NCI-H2081 treated with DMSO at 0.1 percent for 48 hours (cell line): Measurements from ENCODE around the gene DPY19L2.
"Not testable (repeated sequence)": the region's sequence is repeated elsewhere in the genome, so short reads cannot be mapped to it uniquely, and the experiment has no call there.

Source experiments
- DNase-seq: peaks from one replicate; lab custom pipeline; 2025; lab: John Stamatoyannopoulos, UW

The DPY19L2 gene

DNA sequence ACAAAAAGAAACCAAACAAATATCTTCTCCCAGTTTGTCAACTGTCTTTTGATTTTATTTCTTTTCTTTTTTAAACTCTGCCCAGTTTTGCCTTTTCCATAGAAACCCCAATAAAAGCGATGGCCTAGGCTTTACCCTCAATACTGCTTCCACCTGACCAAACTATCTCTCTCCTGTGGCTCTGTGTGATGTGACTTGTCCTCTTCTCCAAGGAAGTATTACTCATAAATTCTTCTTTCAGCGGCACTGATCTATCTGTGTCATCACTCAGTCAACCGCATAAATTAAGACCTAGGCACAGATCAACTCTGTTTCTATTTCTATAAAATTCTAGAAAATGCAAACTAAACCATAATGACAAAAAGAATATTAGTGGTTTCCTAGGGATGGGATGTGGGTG is 9.8 kb downstream of the DPY19L2 start:
- DNase-seq, result not testable (repeated sequence)

DNA sequence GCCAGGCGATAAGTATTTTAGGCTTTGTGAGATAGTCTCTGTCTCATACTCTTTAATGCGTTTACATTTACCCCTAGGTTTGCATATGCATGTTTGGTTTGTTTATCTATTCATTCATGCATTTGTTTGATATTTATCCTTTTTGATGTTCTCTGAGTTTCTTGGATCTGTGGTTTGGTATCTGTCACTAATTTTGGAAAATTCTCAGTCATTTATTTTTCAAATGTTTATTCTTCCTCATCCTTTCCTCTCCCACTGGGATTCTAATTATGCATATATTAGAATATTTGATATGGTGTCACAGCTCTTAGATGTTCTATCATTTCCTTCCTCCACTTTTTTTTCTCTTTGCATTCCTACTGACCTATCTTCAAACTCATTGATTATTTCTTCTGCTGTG is 11.9 kb downstream of the DPY19L2 start:
- DNase-seq, result not testable (repeated sequence)

DNA sequence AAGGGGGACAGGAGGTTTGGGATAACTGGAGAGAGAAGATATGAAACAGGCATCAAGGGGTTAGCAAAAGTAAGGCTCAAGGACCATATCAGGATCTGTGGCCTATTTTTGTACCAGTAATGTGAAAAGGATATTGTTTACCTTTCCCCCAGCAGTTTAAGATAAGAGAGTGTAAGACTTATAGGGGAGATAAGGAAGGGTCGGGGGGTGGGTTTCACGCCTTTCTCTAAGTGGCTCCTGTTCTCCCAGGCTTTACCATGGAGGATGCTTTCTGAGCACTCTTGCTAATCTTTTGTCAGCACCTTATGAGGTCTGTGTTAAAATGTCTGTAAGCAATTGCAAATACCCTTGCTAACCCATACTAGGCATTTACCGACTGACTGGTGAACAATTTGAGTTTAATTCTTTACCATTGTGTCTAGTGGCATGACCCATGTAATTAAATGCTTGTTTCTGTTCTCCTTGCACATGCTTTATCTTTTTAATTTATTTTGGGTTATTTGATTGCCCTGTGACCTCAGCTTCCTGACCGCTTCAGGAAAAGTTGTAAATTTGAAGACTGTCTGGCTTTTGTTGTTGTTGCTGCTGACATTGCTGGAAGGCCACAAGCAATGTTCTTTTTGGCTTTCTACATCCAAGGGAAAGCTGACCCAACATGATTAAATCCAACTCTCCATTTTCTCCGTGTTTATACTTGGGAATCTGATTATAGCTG is 12.6 kb downstream of the DPY19L2 start:
- not testable (repeated sequence) for DNase-seq

DNA sequence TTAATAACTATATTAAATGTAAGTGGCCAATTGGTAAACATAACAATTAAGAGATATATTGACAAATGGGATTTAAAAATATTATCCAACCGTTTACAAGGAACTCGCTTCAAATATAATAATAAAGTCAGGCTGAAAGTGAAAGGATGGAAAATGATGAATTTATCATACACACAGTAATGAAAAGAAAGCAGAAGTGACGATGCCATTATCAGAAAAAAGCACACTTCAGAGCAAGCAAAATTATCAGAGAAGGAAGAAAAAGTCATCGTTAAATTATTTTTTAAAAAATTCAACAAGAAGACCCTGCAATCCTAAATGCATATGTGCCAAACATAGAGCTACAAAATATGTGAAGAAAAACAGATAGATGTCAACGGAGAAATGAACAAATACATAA is 13.8 kb downstream of the DPY19L2 start:
- DNase-seq, result not testable (repeated sequence)

DNA sequence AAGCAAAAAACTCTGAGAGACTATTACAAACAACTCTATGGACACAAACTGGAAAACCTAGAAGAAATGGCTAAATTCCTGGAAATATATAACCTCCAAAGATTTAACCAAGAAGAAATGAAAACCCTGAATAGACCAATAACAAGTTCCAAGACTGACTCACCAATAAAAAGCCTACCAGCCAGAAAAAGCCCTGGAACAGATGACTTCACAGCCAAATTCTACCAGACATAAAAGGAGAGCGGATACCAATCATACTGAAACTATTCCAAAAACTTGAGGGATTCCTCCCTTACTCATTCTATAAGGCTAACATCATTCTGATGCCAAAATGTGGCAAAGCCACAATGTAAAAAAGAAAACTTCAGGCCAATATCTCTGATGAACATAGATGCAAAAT is 18.8 kb downstream of the DPY19L2 start:
- DNase-seq, result not testable (repeated sequence)

DNA sequence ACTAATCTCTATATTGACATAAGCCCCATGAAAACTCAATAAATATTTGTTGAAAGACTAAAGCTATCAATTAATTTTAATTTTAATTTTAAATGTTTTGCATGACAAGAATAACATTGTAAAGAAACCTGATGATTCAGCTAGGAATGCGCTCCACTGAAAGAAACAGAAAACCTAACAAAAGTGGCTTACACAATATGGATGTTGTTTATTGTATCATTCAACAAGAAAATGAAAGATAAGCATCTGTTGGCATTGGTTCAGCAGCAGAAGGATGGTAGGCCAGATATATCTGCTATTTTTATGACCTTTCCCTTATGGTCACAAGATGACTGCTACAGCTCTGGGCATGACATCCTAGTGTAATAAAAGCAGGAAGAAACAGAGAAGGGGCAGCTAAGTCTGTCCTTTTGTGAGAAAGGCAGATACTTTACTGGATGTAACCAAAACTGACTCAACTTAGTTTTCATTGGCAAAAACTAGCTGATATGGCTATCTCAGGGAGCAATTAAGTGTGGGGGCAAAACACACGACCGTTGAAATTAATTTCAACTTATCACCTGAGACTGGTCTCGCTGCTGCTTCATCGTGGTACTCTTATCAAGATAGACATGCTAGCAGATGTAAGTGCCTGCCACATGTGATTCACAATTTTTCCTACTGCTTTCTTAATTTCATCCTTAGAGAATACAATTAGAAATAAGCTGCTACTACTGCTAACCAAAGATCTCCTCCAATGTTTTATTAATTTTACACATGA is 24.7 kb downstream of the DPY19L2 start:
- DNase-seq, result not testable (repeated sequence)

DNA sequence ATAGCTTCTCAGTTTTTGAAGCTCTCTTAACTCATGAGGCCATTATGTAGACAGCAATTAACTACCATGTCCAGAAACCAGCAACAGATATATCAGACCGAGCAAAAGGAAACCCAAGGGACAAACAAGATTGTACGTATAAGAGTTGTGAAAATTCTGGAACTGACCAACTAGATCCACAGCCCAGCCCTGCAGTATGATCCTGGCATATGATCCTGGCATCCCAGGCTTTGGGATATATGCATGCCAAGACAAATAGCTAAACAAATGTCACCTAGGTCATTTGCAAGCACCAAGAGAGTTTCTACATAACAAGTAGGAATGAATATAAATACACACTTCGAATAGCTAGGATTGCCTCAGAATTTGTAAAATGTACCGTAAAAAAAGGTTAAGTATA is 44.0 kb downstream of the DPY19L2 start:
- DNase-seq, result not testable (repeated sequence)

DNA sequence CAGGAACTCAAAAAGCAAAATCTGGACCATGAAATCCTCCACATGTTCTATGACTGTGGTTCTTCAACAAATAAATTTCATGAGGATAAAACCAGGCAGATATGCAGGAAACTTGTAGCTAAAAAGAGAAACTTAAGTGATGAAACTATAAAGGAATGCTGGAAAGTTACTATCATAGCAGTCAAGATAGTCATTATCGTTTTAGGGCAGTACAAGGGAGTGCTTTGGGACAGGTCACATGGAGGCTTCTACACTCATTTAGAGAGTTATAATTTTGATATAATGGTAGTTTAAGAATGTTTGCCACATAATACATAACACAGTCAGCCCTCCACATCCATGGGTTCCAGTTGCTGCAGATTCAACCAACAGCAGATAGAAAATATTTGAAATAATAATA is 52.7 kb downstream of the DPY19L2 start:
- not testable (repeated sequence) for DNase-seq

DNA sequence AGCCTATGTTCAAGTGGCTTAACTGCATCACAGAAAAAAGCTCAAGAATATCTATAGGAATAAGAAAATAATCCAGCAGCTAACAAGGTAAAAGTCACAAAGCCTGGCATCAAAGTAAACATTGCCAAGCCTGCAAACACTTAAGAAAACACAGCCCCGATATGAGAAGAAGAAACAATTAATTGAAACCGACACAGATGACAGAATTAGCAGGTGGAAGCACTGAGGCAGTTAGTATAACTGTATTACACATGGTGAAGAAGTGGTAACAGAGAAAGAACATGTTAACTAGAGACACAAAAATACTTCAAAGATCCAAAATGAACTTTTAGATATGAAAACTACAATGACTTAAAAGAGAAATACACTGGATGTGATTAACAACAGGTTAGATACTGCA is 57.0 kb downstream of the DPY19L2 start:
- DNase-seq, result not testable (repeated sequence)

DNA sequence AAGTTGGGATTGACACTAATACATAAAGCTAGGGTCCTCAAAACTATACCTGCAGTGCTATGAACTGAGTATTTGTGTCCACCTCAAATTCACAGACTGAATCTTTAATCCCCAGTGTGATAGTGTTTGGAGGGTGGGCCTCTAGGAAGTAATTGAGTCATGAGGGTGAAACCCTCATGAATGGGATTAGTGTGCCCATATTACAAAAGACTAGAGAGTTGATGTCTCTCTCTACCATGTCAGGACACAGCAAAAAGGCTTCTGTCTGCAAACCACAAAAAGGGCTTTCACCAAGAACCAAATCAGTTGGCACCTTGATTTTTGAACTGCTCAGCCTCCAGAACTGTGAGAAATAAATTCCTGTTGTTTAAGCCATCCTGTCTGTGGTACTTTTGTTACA is 59.0 kb downstream of the DPY19L2 start:
- DNase-seq, result not testable (repeated sequence)

DNA sequence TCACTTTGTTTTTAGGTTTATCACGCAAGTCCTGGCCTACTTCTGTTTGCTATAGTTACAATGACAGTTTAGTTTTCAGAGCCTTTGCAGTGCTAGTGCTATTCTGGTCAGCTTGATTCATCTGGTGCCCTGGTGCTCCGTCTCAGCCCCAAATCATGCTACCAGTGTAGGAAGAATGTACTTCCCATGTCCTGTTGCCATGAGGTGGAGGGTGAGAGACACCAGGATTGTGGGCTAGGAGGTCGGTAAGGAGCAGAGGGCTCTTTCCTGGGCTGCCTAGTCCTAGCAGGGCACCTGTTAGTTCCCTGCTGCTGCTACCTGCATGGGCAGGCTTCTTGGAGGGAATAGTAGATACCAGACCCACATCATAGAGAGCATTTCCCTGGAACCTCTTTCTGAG is 63.3 kb downstream of the DPY19L2 start:
- not testable (repeated sequence) for DNase-seq

DNA sequence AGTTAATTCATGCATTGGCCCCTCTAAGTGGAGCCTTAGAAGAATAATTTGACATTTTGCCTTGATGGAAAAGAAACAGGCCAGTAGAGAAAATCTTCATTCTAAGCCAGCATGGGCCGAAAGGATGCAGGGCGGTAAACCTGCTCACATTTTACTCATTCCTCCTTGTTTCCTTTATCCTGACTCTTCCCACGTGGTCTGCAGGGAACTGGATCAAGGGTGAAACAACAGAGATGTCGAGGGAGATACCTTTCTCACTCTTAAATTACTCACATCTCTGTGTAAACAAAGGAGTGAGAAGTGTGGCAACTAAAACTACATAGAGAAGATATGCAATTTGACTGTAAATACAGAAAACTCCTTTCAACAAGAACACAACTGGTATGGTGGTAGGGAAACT is 73.5 kb downstream of the DPY19L2 start:
- DNase-seq, result not testable (repeated sequence)

DNA sequence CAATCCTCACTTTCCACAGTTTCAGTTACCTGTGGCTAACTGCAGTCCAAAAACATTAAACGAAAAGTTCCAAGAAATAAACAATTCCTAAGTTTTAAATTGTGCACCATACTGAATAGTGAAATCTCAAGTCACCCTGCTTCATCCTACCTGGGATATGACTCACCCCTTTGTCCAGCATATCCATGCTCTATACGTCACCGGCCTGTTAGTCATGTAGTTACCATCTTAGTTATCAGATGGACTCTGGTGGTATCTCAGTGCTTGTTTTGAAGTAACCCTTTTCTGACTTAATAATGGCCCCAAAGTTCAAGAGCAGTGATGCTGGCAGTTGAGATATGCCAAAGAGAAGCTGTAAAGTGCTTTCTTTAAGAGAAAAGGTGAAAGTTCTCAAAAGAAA is 83.9 kb downstream of the DPY19L2 start:
- DNase-seq, result not testable (repeated sequence)

DNA sequence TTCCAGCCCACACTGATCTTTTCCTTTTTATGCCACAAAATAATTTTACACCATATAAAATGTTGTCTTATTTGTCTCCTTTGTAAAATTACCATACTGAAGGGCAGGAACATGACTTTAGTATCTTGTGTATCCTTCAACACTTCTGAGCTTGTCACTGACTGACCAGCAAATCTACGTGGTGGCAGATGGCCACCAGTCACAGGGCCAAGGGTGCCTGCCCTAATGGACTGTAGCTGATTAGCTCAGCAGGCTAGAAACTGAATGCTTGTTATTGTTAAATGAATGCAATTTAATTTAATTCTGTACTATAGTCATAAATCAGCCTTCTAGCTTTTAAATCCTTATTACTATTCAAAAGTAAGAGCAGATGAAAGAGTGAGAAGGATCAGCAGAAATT is 85.0 kb downstream of the DPY19L2 start:
- not testable (repeated sequence) for DNase-seq

DNA sequence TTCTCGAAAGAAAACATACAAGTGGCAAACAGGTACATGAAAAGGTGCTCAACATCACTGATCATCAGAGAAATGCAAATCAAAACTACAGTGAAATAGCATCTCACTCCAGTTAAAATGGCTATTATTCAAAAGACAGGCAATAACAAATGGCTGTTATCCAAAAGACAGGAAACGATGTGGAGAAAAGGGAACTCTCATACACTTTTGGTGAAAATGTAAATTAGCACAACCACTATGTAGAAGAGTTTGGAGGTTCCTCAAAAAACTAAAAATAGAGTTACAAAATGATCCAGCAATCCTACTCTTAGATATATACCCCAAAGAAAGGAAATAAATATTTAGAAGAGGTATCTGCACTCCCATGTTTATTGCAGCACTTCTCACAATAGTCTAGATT is 90.7 kb downstream of the DPY19L2 start:
- not testable (repeated sequence) for DNase-seq

DNA sequence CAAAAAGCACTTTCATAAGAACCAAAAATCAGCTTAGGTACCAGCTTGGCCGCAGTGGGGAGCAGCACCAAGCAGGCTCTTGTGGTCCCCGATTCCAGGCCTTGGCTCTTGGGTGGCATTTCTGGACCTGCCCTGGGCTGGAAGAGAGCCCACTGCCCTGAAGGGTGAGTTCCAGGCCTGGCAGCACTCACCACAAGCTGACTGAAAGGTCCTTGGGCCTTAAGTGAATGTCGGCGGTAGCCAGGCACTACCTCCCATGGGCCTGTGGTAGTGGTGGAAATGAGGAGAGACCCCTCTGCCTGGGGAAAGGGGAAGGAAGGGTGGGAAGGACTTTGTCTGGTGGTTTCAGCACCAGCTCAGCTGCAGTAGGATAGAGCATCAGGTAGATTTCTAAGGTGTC is 96.3 kb downstream of the DPY19L2 start:
- DNase-seq, result not testable (repeated sequence)

DNA sequence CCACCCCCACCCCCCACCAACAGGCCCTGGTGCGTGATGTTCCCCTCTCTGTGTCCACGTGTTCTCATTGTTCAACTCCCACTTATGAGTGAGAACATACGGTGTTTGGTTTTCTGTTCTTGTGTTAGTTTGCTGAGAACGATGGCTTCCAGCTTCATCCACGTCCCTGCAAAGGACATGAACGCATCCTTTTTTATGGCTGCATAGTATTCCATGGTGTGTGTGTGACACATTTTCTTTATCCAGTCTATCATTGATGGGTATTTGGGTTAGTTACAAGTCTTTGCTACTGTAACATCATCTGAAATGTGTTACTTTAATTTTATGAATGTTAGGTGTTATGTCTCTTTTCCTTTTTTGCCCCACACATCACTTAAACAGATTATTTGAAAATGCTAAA is 109.8 kb downstream of the DPY19L2 start:
- DNase-seq, result not testable (repeated sequence)

DNA sequence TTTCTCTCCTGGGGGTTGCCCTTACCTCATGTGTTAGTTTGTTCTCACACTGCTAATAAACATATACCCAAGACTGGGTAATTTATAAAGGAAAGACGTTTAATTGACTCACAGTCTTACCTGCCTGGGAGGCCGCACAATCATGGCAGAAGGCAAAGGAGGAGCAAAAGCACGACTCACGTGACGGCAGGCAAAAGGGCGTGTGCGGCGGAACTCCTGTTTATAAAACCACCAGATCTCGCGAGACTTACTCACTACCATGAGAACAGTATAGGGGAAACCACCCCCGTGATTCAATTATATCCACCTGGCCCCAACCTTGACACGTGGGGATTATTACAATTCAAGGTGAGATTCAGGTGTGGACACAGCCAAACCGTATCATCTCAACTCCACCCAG is 116.9 kb downstream of the DPY19L2 start:
- DNase-seq, result not testable (repeated sequence)

DNA sequence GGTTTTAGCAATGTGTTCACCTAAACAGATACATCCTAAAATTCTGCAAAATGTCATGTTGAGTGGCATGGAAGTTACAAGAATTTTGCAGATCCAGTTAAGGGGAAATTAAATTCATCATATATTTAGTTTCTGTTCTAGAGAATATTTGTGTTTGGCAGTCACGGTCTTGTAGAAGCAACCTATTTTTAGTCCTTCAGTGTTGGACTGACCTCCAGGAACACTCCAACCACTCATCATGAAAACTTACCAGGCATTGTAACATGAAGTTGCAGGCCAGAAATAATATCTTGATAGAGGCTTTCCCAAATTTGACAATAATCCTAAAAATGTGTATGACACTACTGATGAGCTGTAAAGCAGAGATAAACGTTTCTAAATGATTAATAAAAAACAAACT is 119.3 kb downstream of the DPY19L2 start:
- DNase-seq, result not testable (repeated sequence)

DNA sequence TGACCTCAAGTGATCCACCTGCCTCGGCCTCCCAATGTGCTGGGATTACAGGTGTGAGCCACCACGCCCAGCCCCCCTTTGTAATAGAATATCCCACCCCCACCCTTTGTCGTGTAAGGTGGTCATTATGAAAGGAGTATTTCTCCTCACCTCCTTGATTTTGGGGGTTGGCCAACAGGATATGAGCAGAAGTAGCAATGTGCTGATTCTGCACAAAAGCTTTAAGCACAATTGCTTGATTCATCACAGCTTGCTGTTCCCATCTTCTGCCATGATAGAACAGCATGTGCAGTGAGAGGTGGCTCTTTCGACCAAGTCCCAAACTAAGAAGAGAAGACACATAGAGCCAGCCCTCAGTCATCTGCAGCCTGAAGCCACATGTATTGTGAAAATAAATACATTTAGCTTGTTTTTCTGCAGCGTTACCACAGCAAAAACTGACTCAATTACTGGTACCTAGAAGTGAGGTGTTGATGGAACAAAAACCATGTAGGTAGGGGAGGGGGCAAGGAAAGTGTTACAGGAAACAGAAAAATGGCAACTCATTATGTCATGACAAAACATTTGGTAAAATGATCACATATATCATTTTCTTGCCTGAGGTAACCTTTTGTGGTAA is 122.9 kb downstream of the DPY19L2 start:
- DNase-seq, result not testable (repeated sequence)

DNA sequence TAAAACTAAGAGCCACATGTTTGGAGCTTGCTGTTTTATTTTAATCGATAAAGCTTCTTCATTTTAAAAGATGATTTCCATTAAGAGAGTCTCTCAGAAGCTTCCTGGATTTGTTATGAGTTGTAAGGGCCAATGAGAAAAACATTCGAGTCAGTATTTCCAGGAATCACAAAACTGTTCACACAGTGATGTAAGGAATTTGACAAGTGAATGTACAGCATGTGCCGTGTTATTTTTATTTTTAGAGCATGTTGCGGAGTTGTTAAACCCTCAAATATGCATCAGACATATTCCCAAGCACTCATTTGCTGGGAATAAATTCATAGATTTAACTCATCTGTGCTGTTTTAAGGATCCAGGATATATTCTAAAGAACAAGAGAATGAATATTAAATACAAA is 129.6 kb downstream of the DPY19L2 start:
- DNase-seq, result not testable (repeated sequence)

DNA sequence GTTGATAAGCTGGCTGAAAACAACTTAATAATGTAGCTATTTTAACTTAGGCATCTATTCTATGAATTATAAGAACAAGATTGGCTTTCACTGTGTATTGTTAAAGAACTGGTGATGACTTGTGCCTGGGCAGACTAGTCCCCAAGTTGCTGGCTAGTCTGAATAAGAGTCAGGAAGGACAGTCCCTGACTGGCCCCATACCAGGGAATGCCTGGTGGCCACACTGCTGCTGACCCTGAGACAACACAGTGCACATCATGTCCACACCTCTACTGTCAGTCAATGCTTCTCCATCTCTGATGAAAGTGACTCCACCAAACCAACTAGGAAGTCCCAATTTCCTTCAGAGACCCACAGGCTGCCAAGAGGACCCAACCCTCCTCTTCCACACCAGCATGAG is 130.5 kb downstream of the DPY19L2 start:
- not testable (repeated sequence) for DNase-seq

DNA sequence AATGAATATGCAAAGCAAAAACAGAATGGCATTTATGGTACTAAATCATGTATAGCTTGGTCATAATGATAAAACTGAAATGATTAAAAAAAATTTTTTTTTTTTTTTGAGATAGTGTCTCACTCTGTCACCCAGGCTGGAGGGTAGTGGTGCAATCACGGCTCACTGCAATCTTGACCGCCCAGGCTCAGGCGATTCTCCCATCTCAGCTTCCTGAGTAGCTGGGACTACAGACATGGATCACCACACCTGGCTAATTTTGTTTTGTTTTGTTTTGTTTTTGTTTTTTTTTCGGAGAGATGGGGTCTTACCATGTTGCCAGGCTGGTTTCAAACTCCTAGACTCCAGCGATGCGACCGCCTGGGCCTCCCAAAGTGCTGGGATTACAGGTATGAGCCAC is 138.7 kb downstream of the DPY19L2 start:
- not testable (repeated sequence) for DNase-seq
